KMS-11 (cell line): ENCODE measurements around the gene COX10.

Source experiments
- H2AFZ ChIP-seq: fragments of 200-600 bp; sonication (generic); 2 replicates; pipeline ENCODE4 v1.6.1; 2016; ENCODE audit warnings: antibody characterized with exemption, mixed run types, low read depth
- H3K27ac ChIP-seq: fragments of 200-600 bp; sonication (generic); 2 replicates; pipeline ENCODE4 v1.6.1; 2016; ENCODE audit warnings: mild to moderate bottlenecking, mixed run types
- H3K27me3 ChIP-seq: fragments of 200-600 bp; sonication (generic); 2 replicates; pipeline ENCODE4 v1.6.1; 2017; ENCODE audit warnings: mild to moderate bottlenecking, low read depth, mixed run types, moderate library complexity; ENCODE audit not compliant: insufficient read depth
- H3K36me3 ChIP-seq: fragments of 200-600 bp; sonication (generic); 2 replicates; pipeline ENCODE4 v1.6.1; 2017; ENCODE audit warnings: mild to moderate bottlenecking, mixed run types; ENCODE audit not compliant: insufficient read depth
- H3K4me1 ChIP-seq: fragments of 200-600 bp; sonication (generic); 2 replicates; pipeline ENCODE4 v1.6.1; 2016; ENCODE audit warnings: mild to moderate bottlenecking, low read depth, mixed run types; ENCODE audit not compliant: poor library complexity, severe bottlenecking
- H3K4me2 ChIP-seq: fragments of 200-600 bp; sonication (generic); 2 replicates; pipeline ENCODE4 v1.7.0; 2016; ENCODE audit warnings: mild to moderate bottlenecking, mixed run types
- H3K4me3 ChIP-seq: fragments of 200-600 bp; sonication (generic); IDR thresholded peaks from 2 replicates; pipeline ENCODE4 v1.6.1; 2017; ENCODE audit warnings: low read depth, low read length, mixed read lengths; ENCODE audit not compliant: insufficient read depth
- H3K79me2 ChIP-seq: fragments of 200-600 bp; sonication (generic); 2 replicates; pipeline ENCODE4 v1.6.1; 2016; ENCODE audit warnings: low read depth, mixed run types; ENCODE audit not compliant: insufficient read depth
- H3K9ac ChIP-seq: fragments of 200-600 bp; sonication (generic); 2 replicates; pipeline ENCODE4 v1.6.1; 2016; ENCODE audit warnings: mild to moderate bottlenecking, mixed run types
- H4K20me1 ChIP-seq: fragments of 200-600 bp; sonication (generic); 2 replicates; pipeline ENCODE4 v1.6.1; 2016; ENCODE audit warnings: mild to moderate bottlenecking, mixed run types; ENCODE audit not compliant: insufficient read depth
- TF ChIP-seq, protein P1 (sequence below): fragments of 200-600 bp; sonication (generic); conservative IDR thresholded peaks from 2 replicates; pipeline ENCODE4 v1.6.1; 2017; ENCODE audit warnings: low read depth, mild to moderate bottlenecking, antibody characterized with exemption, low read length, moderate library complexity, mixed read lengths

COX10 gene

DNA sequence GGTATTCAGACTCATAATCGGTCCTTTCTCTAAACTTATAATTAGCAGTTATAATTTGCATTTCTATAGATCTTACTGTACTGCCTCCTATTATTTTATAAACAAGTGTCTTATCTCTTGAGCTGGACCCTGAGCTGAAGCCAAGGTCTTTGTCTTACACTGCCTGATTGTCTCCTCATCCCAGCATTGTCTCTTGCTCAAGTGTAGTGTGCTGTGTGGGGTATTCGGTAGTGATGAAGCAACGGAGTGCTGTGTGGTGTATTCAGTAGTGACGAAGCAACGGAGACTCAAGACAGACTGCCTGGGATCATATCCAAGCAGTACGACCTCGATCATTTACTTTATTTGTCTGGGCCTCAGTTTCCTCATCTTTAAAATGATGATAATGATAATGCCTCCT lies 69.3 kb downstream of the COX10 start:
- no peaks in the 10 kb centered on the region for H3K36me3 ChIP-seq
- no peak overlapping the region for H3K4me3 ChIP-seq
- no peak overlapping the region for H3K27ac ChIP-seq
- no peaks in the 10 kb centered on the region for H3K79me2 ChIP-seq
- H3K27me3 ChIP-seq, result no peaks in the 10 kb centered on the region
- H3K9ac ChIP-seq, result no peak overlapping the region
- H2AFZ ChIP-seq, result no peak overlapping the region
- no peaks in the 10 kb centered on the region for H4K20me1 ChIP-seq
- no peaks in the 10 kb centered on the region for H3K4me1 ChIP-seq
- no peak overlapping the region for H3K4me2 ChIP-seq
- TF ChIP-seq, protein P1, sequence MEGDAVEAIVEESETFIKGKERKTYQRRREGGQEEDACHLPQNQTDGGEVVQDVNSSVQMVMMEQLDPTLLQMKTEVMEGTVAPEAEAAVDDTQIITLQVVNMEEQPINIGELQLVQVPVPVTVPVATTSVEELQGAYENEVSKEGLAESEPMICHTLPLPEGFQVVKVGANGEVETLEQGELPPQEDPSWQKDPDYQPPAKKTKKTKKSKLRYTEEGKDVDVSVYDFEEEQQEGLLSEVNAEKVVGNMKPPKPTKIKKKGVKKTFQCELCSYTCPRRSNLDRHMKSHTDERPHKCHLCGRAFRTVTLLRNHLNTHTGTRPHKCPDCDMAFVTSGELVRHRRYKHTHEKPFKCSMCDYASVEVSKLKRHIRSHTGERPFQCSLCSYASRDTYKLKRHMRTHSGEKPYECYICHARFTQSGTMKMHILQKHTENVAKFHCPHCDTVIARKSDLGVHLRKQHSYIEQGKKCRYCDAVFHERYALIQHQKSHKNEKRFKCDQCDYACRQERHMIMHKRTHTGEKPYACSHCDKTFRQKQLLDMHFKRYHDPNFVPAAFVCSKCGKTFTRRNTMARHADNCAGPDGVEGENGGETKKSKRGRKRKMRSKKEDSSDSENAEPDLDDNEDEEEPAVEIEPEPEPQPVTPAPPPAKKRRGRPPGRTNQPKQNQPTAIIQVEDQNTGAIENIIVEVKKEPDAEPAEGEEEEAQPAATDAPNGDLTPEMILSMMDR, result no peak

DNA sequence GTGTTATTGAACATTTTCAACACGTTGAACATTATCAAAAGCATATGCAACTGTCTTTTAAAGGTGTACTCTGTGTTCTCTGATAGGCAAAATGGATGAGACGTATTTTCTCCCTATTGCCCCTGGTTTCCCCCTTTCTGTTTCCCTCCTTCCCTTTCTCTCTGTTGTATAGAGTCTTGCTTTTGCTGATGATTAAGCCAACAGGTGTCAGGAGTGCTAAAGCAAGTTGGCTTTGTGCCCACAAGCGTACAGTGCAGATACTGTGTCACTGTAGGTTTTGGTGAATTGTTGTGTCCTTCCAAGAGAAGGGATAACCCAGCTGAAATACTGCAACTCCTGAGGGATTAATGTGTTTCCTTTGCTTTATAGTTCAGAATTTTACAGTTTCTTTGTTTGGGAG lies 74.4 kb downstream of the COX10 start:
- no peaks in the 10 kb centered on the region for H3K27me3 ChIP-seq
- H4K20me1 ChIP-seq, result no peaks in the 10 kb centered on the region
- no peak overlapping the region for H2AFZ ChIP-seq
- no peaks in the 10 kb centered on the region for H3K36me3 ChIP-seq
- H3K4me1 ChIP-seq, result no peaks in the 10 kb centered on the region
- no peak overlapping the region for H3K4me3 ChIP-seq
- H3K9ac ChIP-seq, result no peak overlapping the region
- no peak overlapping the region for H3K27ac ChIP-seq
- H3K4me2 ChIP-seq, result no peak overlapping the region
- H3K79me2 ChIP-seq, result no peaks in the 10 kb centered on the region
- TF ChIP-seq, protein P1, result no peak

DNA sequence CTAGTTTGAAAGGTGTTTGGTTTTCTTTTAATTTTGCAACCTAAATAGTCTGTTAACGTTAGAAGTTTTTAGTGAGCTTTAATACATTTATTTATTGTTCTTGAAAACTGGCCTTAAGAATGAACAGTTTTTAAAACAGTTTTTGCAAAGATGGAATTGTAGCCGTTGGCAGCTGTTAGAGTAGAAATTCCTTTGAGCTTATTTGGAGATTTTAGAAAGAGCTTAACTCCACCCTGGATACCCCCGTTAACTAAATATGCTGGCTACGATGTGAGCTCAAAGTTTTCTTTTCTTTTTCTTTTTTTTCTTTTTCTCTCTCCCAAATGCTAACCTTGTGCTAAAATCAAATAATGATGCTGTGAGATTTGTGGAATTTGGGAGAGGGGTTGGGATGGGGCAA lies 75.2 kb downstream of the COX10 start:
- no peaks in the 10 kb centered on the region for H3K79me2 ChIP-seq
- no peaks in the 10 kb centered on the region for H3K4me1 ChIP-seq
- TF ChIP-seq, protein P1, result no peak

DNA sequence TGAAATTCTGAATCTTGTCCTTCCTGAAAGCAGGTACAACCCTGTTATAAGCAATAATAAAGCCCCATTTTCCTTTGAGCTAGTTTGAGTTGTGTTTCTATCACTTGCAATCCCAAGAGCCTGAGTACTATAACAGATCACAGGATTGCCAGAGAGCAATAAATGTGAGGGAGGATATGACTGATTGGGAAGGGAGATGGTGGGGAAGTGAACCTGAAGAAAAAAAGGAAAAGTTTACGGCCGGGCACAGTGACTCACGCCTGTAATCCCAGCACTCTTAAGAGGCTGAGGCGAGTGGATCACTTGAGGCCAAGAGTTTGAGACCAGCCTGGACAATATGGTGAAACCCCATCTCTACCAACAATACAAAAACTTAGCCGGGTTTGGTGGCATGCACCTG lies 80.4 kb downstream of the COX10 start:
- H3K27me3 ChIP-seq, result no peaks in the 10 kb centered on the region
- H3K4me1 ChIP-seq, result no peaks in the 10 kb centered on the region
- TF ChIP-seq, protein P1, result no peak
- H3K27ac ChIP-seq, result no peak overlapping the region
- no peak overlapping the region for H3K4me2 ChIP-seq
- H3K4me3 ChIP-seq, result no peak overlapping the region
- H4K20me1 ChIP-seq, result no peaks in the 10 kb centered on the region
- H3K9ac ChIP-seq, result no peak overlapping the region
- no peaks in the 10 kb centered on the region for H3K79me2 ChIP-seq
- no peak overlapping the region for H2AFZ ChIP-seq
- no peaks in the 10 kb centered on the region for H3K36me3 ChIP-seq

More for the DNA sequence above, 75.2 kb downstream of the COX10 start:
- Histone ChIP-seq H3K27me3 (no peaks in the 10 kb centered on the region), H3K4me3 (no peak overlapping the region), H3K27ac (no peak overlapping the region), H4K20me1 (no peaks in the 10 kb centered on the region), H3K4me2 (no peak overlapping the region), H3K9ac (no peak overlapping the region), H3K36me3 (no peaks in the 10 kb centered on the region), H2AFZ (no peak overlapping the region)
